HG02870 (cell line): ENCODE data around the gene DEFB128.
"Not testable (repeated sequence)": the region's sequence is repeated elsewhere in the genome, so short reads cannot be mapped to it uniquely, and the experiment has no call there.

Source experiments
- ATAC-seq: cut with Tn5 transposase; IDR thresholded peaks from one replicate; pipeline ENCODE4 v1.9.1; 2021; ENCODE audit warnings: mild to moderate bottlenecking, moderate library complexity; ENCODE audit not compliant: unreplicated experiment

DEFB128 gene

GRCh38 chr20:189611-190010 is at the start of gene DEFB128:
TSS of gene DEFB128 (minus strand) at chr20:189711. CDS start at chr20:189623, 88 bp downstream.
- no peak for ATAC-seq

- peak; percentile 57 for ATAC-seq
Measured at GRCh38 chr20:237929-238328, 48.4 kb upstream of the DEFB128 start.

- no peak for ATAC-seq
Measured at GRCh38 chr20:237489-237888, 48.0 kb upstream of the DEFB128 start.

GRCh38 chr20:235891-236290 is 46.4 kb upstream of the DEFB128 start:
- ATAC-seq: no peak

- no peak for ATAC-seq
Measured at GRCh38 chr20:227439-228105, 38.1 kb upstream of the DEFB128 start.

DNA sequence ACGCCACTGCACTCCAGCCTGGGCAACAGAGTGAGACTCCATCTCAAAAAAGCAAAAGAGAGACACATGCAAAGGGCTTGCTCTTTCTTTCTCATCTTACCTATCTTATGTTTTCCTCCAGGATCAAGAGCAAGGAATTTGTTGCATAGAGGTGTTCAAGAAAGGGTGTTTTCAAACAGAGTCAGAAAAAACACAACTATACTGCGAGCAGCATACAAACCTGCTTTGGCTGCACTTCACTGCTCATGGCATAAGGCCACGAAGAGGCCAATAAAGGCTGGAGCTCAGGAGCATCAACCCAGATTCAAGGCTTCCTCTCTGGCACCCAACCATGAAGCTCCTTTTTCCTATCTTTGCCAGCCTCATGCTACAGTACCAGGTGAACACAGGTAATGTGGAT is 37.4 kb upstream of the DEFB128 start, which contains the start of gene DEFB129:
DEFB129 (plus strand) TSS at position 301 of the 400 bp plus-strand sequence; CDS start at position 332, 31 bp downstream.
- no peak for ATAC-seq

GRCh38 chr20:225879-226278 is 36.4 kb upstream of the DEFB128 start:
- not testable (repeated sequence) for ATAC-seq

DNA sequence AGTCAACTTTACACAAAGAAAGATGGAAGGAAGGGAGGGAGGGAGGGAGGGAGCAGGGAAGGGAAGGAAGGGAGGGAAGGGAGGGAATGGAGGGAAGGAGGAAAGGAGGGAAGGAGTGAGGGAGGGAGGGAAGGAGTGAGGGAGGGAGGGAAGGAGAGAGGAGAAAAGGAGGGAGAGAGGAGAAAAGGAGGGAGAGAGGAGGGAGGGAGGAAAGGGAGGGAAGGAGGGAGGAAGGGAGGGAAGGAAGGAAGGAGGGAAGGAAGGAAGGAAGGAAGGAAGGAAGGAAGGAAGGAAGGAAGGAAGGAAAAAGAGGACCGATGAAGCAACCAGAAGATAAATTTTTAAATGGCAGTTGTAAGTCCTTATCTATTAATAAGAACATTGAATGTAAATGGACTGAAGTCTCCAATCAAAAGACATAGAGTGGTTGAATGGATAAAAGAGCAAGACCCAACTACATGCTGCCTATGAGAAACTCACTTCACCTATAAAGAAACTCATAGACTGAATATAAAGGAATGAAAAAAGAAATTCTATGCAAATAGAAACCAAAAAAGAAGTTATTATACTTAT is 31.8 kb upstream of the DEFB128 start:
- ATAC-seq: no peak

- ATAC-seq: no peak
Measured at GRCh38 chr20:219290-220115, 30.0 kb upstream of the DEFB128 start.

DNA sequence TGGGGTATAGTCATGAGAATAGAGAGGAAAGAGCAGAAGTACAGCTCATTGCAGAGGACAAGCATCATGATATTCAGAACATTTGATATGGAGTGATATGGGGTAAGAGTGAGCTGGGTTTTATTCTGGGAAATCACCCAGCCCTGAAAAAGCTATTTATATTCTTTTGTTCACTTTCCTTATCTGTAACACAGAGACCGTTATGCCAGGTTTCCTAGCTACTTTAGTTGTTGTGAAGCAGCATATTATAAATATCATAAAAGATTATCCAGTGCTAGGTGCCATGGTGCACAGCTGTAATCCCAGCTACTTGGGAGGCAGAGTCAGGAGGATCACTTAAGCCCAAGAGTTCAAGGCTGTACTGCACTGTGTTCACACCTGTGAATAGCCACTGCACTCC is 27.8 kb upstream of the DEFB128 start:
- ATAC-seq: no peak

- no peak for ATAC-seq
Measured at GRCh38 chr20:215796-216195, 26.3 kb upstream of the DEFB128 start.

GRCh38 chr20:214383-214782 is 24.9 kb upstream of the DEFB128 start:
- ATAC-seq: no peak

DNA sequence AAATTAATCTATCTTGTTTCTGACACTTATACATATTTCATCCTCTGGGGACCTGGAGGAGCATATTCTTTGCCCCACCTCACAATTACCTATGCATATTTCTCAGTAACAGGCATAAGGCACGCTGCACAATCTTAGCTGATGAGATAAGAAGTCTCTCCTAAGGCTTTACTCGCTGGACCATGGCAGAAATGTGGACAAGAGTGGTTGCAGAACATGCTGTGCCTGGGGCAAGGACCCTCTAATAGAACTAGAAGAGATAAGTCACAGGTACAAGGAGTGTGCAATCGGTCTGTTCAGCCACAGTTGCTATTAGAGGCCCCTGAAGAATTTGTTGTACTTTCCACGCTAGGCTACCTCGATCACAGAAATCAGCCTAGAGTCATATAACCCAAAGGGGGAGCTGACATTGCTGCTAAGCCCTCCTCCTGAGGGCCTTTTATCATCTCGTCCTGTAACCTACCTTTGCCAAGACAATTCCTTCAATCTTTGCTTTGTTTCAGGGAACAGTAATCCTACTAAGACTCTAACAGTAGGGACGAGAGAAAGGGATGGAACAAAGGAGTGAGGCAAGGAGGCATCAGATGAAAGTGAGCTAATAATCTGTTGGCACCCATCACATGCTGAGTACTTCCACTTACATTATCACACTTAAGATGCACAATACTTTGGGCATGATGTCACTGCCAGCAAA is 21.4 kb upstream of the DEFB128 start:
- no peak for ATAC-seq

GRCh38 chr20:208942-209566 is 19.5 kb upstream of the DEFB128 start:
- no peak for ATAC-seq

DNA sequence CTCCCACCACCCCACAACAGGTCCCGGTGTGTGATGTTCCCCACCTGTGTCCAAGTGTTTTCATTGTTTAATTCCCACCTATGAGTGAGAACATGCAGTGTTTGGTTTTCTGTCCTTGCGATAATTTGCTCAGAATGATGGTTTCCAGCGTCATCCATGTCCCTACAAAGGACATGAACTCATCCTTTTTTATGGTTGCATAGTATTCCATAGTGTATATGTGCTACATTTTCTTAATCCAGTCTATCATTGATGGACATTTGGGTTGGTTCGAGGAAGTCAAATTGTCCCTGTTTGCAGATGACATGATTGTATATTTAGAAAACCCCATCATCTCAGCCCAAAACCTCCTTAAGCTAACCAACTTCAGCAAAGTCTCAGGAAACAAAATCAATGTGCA is 14.1 kb upstream of the DEFB128 start:
- not testable (repeated sequence) for ATAC-seq

- no peak for ATAC-seq
Measured at GRCh38 chr20:199996-200395, 10.5 kb upstream of the DEFB128 start.

DNA sequence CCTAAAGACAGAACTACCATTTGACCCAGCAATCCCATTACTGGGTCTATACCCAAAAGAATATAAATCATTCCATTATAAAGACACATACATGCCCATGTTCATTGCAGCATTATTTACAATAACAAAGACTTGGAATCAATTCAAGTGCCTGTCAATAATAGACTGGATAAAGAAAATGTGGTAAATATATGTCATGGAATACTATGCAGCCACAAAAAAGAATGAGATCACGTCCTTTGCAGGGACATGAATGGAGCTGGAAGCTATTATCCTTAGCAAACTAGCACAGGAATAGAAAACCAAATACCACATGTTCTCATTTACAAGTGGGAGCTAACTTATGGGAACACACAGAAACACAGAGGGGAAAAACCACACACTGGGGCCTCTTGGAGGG is 8.7 kb upstream of the DEFB128 start:
- ATAC-seq: no peak

GRCh38 chr20:187733-188132 is 1.8 kb downstream of the DEFB128 start:
- ATAC-seq: no peak

GRCh38 chr20:184288-184687 is 5.2 kb downstream of the DEFB128 start:
- ATAC-seq: no peak

- no peak for ATAC-seq
Measured at GRCh38 chr20:168876-169275, 20.6 kb downstream of the DEFB128 start.

- no peak for ATAC-seq
Measured at GRCh38 chr20:164618-165017, 24.9 kb downstream of the DEFB128 start.
